H9 (cell line): ENCODE data around the gene CCDC187. TPM values are rescaled to one million over a fixed set of nuclear protein-coding genes. Genes with fewer than 3 reads are reported as not detected.

ENCODE experiments used
- DNase-seq: peaks from one replicate; pipeline ENCODE4 v3.0.0-alpha.2; 2017
- H2AFZ ChIP-seq: one replicate; pipeline ENCODE4 v1.6.1; 2013; ENCODE audit warnings: mild to moderate bottlenecking, low read length, control low read depth, moderate library complexity
- H2AK5ac ChIP-seq: 2 replicates; pipeline ENCODE4 v1.6.1; 2013; ENCODE audit warnings: low read length, control low read depth, mixed read lengths; ENCODE audit not compliant: insufficient read length
- H2BK120ac ChIP-seq: one replicate; pipeline ENCODE4 v1.6.1; 2013; ENCODE audit warnings: low read depth, mild to moderate bottlenecking, low read length, control low read depth, inconsistent platforms; ENCODE audit not compliant: poor library complexity, severe bottlenecking
- H2BK12ac ChIP-seq: 2 replicates; pipeline ENCODE4 v1.6.1; 2013; ENCODE audit warnings: low read length, control low read depth, mixed read lengths, low read depth; ENCODE audit not compliant: insufficient read length
- H2BK15ac ChIP-seq: 2 replicates; pipeline ENCODE4 v1.6.1; 2013; ENCODE audit warnings: low read depth, low read length, control low read depth
- H2BK20ac ChIP-seq: one replicate; pipeline ENCODE4 v1.6.1; 2013; ENCODE audit warnings: low read depth, mild to moderate bottlenecking, low read length, control low read depth, inconsistent platforms; ENCODE audit not compliant: poor library complexity, severe bottlenecking
- H2BK5ac ChIP-seq: 2 replicates; pipeline ENCODE4 v1.6.1; 2013; ENCODE audit warnings: low read length, control low read depth, mixed read lengths; ENCODE audit not compliant: insufficient read length
- H3K14ac ChIP-seq: 2 replicates; pipeline ENCODE4 v1.6.1; 2013; ENCODE audit warnings: low read length, control low read depth; ENCODE audit not compliant: insufficient read depth
- H3K18ac ChIP-seq: 2 replicates; pipeline ENCODE4 v1.6.1; 2013; ENCODE audit warnings: low read depth, mild to moderate bottlenecking, mixed read lengths, low read length, control low read depth; ENCODE audit not compliant: insufficient read length
- H3K23ac ChIP-seq: 2 replicates; pipeline ENCODE4 v1.6.1; 2013; ENCODE audit warnings: low read length, control low read depth, mixed read lengths, low read depth; ENCODE audit not compliant: insufficient read length
- H3K23me2 ChIP-seq: 2 replicates; pipeline ENCODE4 v1.6.1; 2013; ENCODE audit warnings: low read depth, mild to moderate bottlenecking, mixed read lengths, low read length, control low read depth; ENCODE audit not compliant: insufficient read length, poor library complexity, severe bottlenecking
- H3K27ac ChIP-seq: 2 replicates; pipeline ENCODE4 v1.5.1; 2013; ENCODE audit warnings: low read length, control low read depth, mixed read lengths, low read depth; ENCODE audit not compliant: insufficient read length
- H3K27me3 ChIP-seq: 2 replicates; pipeline ENCODE4 v1.6.1; 2013; ENCODE audit warnings: low read length, control low read depth, inconsistent platforms; ENCODE audit not compliant: insufficient read depth
- H3K4ac ChIP-seq: 2 replicates; pipeline ENCODE4 v1.6.1; 2013; ENCODE audit warnings: low read depth, mild to moderate bottlenecking, control low read depth, inconsistent platforms, low read length, moderate library complexity
- H3K4me1 ChIP-seq: 2 replicates; pipeline ENCODE4 v1.6.1; 2013; ENCODE audit warnings: low read length, control low read depth, inconsistent platforms; ENCODE audit not compliant: insufficient read depth
- H3K4me2 ChIP-seq: 2 replicates; pipeline ENCODE4 v1.6.1; 2013; ENCODE audit warnings: low read length, control low read depth, mixed read lengths; ENCODE audit not compliant: insufficient read length, insufficient read depth
- H3K56ac ChIP-seq: 2 replicates; pipeline ENCODE4 v1.6.1; 2013; ENCODE audit warnings: low read depth, mild to moderate bottlenecking, mixed read lengths, low read length, control low read depth; ENCODE audit not compliant: insufficient read length
- H3K79me1 ChIP-seq: 2 replicates; pipeline ENCODE4 v1.6.1; 2013; ENCODE audit warnings: low read depth, mild to moderate bottlenecking, moderate library complexity, low read length, control low read depth, inconsistent platforms; ENCODE audit not compliant: insufficient read depth, poor library complexity, severe bottlenecking
- H3K79me2 ChIP-seq: 2 replicates; pipeline ENCODE4 v1.6.1; 2013; ENCODE audit warnings: low read length, control low read depth, inconsistent platforms; ENCODE audit not compliant: insufficient read depth
- H3K9ac ChIP-seq: 2 replicates; pipeline ENCODE4 v1.6.1; 2013; ENCODE audit warnings: low read length, control low read depth, mixed read lengths; ENCODE audit not compliant: insufficient read length; ENCODE audit errors: extremely low read depth
- H3K9me3 ChIP-seq: one replicate; pipeline ENCODE4 v1.6.1; 2013; ENCODE audit warnings: low read depth, low read length, inconsistent platforms; ENCODE audit not compliant: control insufficient read depth
- H3T11ph ChIP-seq: one replicate; pipeline ENCODE4 v1.6.1; 2013; ENCODE audit warnings: mild to moderate bottlenecking, low read length, control low read depth, inconsistent platforms
- H4K20me1 ChIP-seq: one replicate; pipeline ENCODE4 v1.6.1; 2013; ENCODE audit not compliant: control insufficient read depth, insufficient read length, insufficient read depth
- H4K5ac ChIP-seq: 2 replicates; pipeline ENCODE4 v1.6.1; 2013; ENCODE audit warnings: low read depth, mild to moderate bottlenecking, mixed read lengths, low read length, control low read depth; ENCODE audit not compliant: insufficient read length
- H4K8ac ChIP-seq: replicated peaks from 2 replicates; pipeline ENCODE4 v1.6.1; 2013; ENCODE audit warnings: low read length, control low read depth, mixed read lengths, low read depth; ENCODE audit not compliant: insufficient read length
- H4K91ac ChIP-seq: 2 replicates; pipeline ENCODE4 v1.6.1; 2013; ENCODE audit warnings: low read depth, mild to moderate bottlenecking, moderate library complexity, mixed read lengths, low read length, control low read depth; ENCODE audit not compliant: insufficient read length
- H3K27ac Mint-ChIP-seq, 3 experiments: 2 replicates in 2 of 3; 3 replicates in 1 of 3; pipeline ENCODE4 v1.8.0; 2020 to 2021; ENCODE audit warnings: mixed read lengths in 3 of 3, mild to moderate bottlenecking in 1 of 3, moderate library complexity in 1 of 3
- H3K27me3 Mint-ChIP-seq: 2 replicates; pipeline ENCODE4 v1.8.0; 2021; ENCODE audit warnings: low read depth, mild to moderate bottlenecking, moderate library complexity, mixed read lengths
- H3K36me3 Mint-ChIP-seq, 3 experiments: 2 replicates in 2 of 3; 3 replicates in 1 of 3; pipeline ENCODE4 v1.8.0; 2020 to 2021; ENCODE audit warnings: low read depth in 3 of 3, mixed read lengths in 3 of 3; ENCODE audit not compliant: insufficient read depth in 1 of 3
- H3K4me1 Mint-ChIP-seq, 2 experiments: 2 replicates each; pipeline ENCODE4 v1.8.0; 2020; ENCODE audit warnings: mixed read lengths in 2 of 2
- H3K4me3 Mint-ChIP-seq, 2 experiments: 2 replicates in 1 of 2; 3 replicates in 1 of 2; pipeline ENCODE4 v1.8.0; 2020 to 2021; ENCODE audit warnings: mild to moderate bottlenecking in 2 of 2, mixed read lengths in 2 of 2, moderate library complexity in 1 of 2
- H3K9me3 Mint-ChIP-seq, 2 experiments: 2 replicates in 1 of 2; 3 replicates in 1 of 2; pipeline ENCODE4 v1.8.0; 2020; ENCODE audit warnings: mild to moderate bottlenecking in 2 of 2, mixed read lengths in 2 of 2, moderate library complexity in 1 of 2
- CTCF ChIP-seq: fragments of 200-600 bp; sonication (generic); conservative IDR thresholded peaks from 3 replicates; pipeline ENCODE4 v1.8.0; 2021; ENCODE audit warnings: antibody characterized with exemption, mild to moderate bottlenecking
- WGBS: extraction: QIAGEN DNeasy Blood & Tissue Kit; methylation state at CpG from one replicate; pipeline ENCODE4 v1.1.7; 2013; ENCODE audit warnings: missing lambda C conversion rate, low lambda C conversion rate, mixed read lengths; ENCODE audit not compliant: insufficient read length; ENCODE audit errors: extremely low coverage; 5-methylcytosine and 5-hydroxymethylcytosine counted together
- total RNA-seq: library from RNA; stranded (reverse); gene quantifications from 2 replicates; pipeline ENCODE4 v1.2.1, GENCODE V29; 2021

CCDC187 gene
- total RNA-seq, 1 experiment from 2014 or later: 0.07 TPM

- Histone ChIP-seq H3K79me2 (no peaks in the 10 kb centered on the region), H2BK20ac (no peak overlapping the region)
- no peaks in the 10 kb centered on the region; a peak in 1 of 7 replicates for H3K36me3 Mint-ChIP-seq
Measured at GRCh38 chr9:136337416-136338395, 33.8 kb upstream of the CCDC187 start.

More at GRCh38 chr9:136337416-136338395, 33.8 kb upstream of the CCDC187 start:
- H3K4ac ChIP-seq: no peak overlapping the region
- TF ChIP-seq CTCF: no peak
- no peak overlapping the region for H2BK15ac ChIP-seq
- H3K4me1 ChIP-seq: no peaks in the 10 kb centered on the region
- no peak overlapping the region for H3K27ac ChIP-seq
- H3K23me2 ChIP-seq: no peaks in the 10 kb centered on the region
- no peak overlapping the region for H3K56ac ChIP-seq
- H3K18ac ChIP-seq: no peak overlapping the region
- no peak overlapping the region for H3K23ac ChIP-seq
- no peak overlapping the region for H2BK12ac ChIP-seq
- H3K27me3 Mint-ChIP-seq: no peaks in the 10 kb centered on the region
- no peaks in the 10 kb centered on the region for H3K9me3 ChIP-seq
- peaks cover 2 to 13% of the 10 kb centered on the region in 2 experiments; a peak in 3 of 4 replicates for H3K4me1 Mint-ChIP-seq
- no peak for DNase-seq
- H3K14ac ChIP-seq: no peak overlapping the region
- no peak overlapping the region for H2BK5ac ChIP-seq
- H3K4me3 Mint-ChIP-seq: no peak overlapping the region
- no peak overlapping the region for H4K8ac ChIP-seq
- H4K91ac ChIP-seq: no peak overlapping the region
- H3T11ph ChIP-seq: no peak overlapping the region
- no peaks in the 10 kb centered on the region for H3K27me3 ChIP-seq
- no peaks in the 10 kb centered on the region for H3K79me1 ChIP-seq
- no peak overlapping the region for H4K5ac ChIP-seq
- H2AFZ ChIP-seq: no peak overlapping the region
- no peak overlapping the region for H2AK5ac ChIP-seq
- no peak overlapping the region for H2BK120ac ChIP-seq
- H3K4me2 ChIP-seq: no peak overlapping the region
- whole genome bisulfite sequencing: no CpG with 5 or more reads among the region's 43 CpGs
- H3K9ac ChIP-seq: no peak overlapping the region
- H3K9me3 Mint-ChIP-seq: no peaks in the 10 kb centered on the region
- H4K20me1 ChIP-seq: no peaks in the 10 kb centered on the region
- H3K27ac Mint-ChIP-seq: no peak overlapping the region
